Naive thymus-derived CD4-positive, alpha-beta T cell (primary cell): ENCODE measurements around the gene SELENOW. TPM values are rescaled to one million over a fixed set of nuclear protein-coding genes. Genes with fewer than 3 reads are reported as not detected.
"Not testable (repeated sequence)": the region's sequence is repeated elsewhere in the genome, so short reads cannot be mapped to it uniquely, and the experiment has no call there.

Experiments
- ATAC-seq: fragments of 150-1000 bp; cut with Tn5 transposase; 2 replicates; pipeline ENCODE4 v1.10.0; 2021; ENCODE audit warnings: mild to moderate bottlenecking, moderate library complexity
- CTCF ChIA-PET: fragments of 350-600 bp; sonication (Branson Sonifier 250); formaldehyde crosslinking; loops from one replicate; lab custom pipeline; 2021; ENCODE audit warnings: antibody characterized with exemption; lab: Charles Lee
- POLR2A ChIA-PET: fragments of 350-600 bp; sonication (Branson Sonifier 250); formaldehyde crosslinking; loops from one replicate; lab custom pipeline; 2021; ENCODE audit warnings: antibody characterized with exemption, inconsistent platforms; lab: Charles Lee
- DNase-seq, 9 donors: peaks; one replicate each; pipeline versions ENCODE4 v3.0.0 to v3.0.0-alpha.2; 2020 to 2022; ENCODE audit warnings: mixed read lengths in 1 of 9
- H3K27ac ChIP-seq: one replicate; pipeline ENCODE4 v1.7.0; 2013; ENCODE audit warnings: mild to moderate bottlenecking, low read depth, low read length, moderate library complexity
- H3K27me3 ChIP-seq, 2 donors: one replicate each; pipeline ENCODE4 v1.7.0; 2013; ENCODE audit warnings: low read length in 2 of 2, mild to moderate bottlenecking in 2 of 2, moderate library complexity in 2 of 2; ENCODE audit not compliant: control insufficient read depth in 2 of 2, insufficient read depth in 2 of 2
- H3K36me3 ChIP-seq, 3 experiments: 1 replicate in 2 of 3; 2 replicates in 1 of 3; pipeline ENCODE4 v1.7.0; 2013; ENCODE audit warnings: low read length in 3 of 3, mild to moderate bottlenecking in 3 of 3, moderate library complexity in 1 of 3; ENCODE audit not compliant: insufficient read depth in 3 of 3, control insufficient read depth in 2 of 3
- H3K4me1 ChIP-seq, 2 donors: one replicate each; pipeline ENCODE4 v1.7.0; 2013; ENCODE audit warnings: low read length in 2 of 2, mild to moderate bottlenecking in 2 of 2, moderate library complexity in 1 of 2; ENCODE audit not compliant: control insufficient read depth in 2 of 2, insufficient read depth in 2 of 2
- H3K4me3 ChIP-seq: 2 replicates; pipeline ENCODE4 v1.7.0; 2013; ENCODE audit warnings: mild to moderate bottlenecking, low read length
- H3K9me3 ChIP-seq, 3 experiments: 1 replicate in 2 of 3; 2 replicates in 1 of 3; pipeline ENCODE4 v1.7.0; 2013; ENCODE audit warnings: low read length in 3 of 3; ENCODE audit not compliant: control insufficient read depth in 2 of 3
- H3K27ac Mint-ChIP-seq, 9 donors: one replicate each; pipeline ENCODE4 v1.8.0; 2020 to 2022; ENCODE audit warnings: mixed read lengths in 9 of 9, mild to moderate bottlenecking in 8 of 9, moderate library complexity in 5 of 9, inconsistent platforms in 2 of 9
- H3K27me3 Mint-ChIP-seq, 5 donors: one replicate each; pipeline ENCODE4 v1.8.0; 2021 to 2022; ENCODE audit warnings: mixed read lengths in 5 of 5, mild to moderate bottlenecking in 1 of 5
- H3K36me3 Mint-ChIP-seq, 5 donors: one replicate each; pipeline ENCODE4 v1.8.0; 2020 to 2022; ENCODE audit warnings: mixed read lengths in 5 of 5, mild to moderate bottlenecking in 3 of 5, inconsistent platforms in 1 of 5
- H3K4me1 Mint-ChIP-seq, 7 donors: one replicate each; pipeline ENCODE4 v1.8.0; 2020 to 2022; ENCODE audit warnings: mixed read lengths in 7 of 7, mild to moderate bottlenecking in 3 of 7, inconsistent platforms in 1 of 7
- H3K4me3 Mint-ChIP-seq, 10 donors: one replicate each; pipeline ENCODE4 v1.8.0; 2020 to 2022; ENCODE audit warnings: mild to moderate bottlenecking in 10 of 10, mixed read lengths in 10 of 10, moderate library complexity in 6 of 10, inconsistent platforms in 2 of 10
- H3K9me3 Mint-ChIP-seq, 11 donors: one replicate each; pipeline ENCODE4 v1.8.0; 2020 to 2022; ENCODE audit warnings: mixed read lengths in 11 of 11, mild to moderate bottlenecking in 4 of 11, inconsistent platforms in 1 of 11, moderate library complexity in 1 of 11
- intact Hi-C, 2 donors: fragments of 100-400 bp; cut with micrococcal nuclease; formaldehyde crosslinking; loops; one replicate each; pipeline ENCODE4 v1.15.1; 2023
- polyA plus RNA-seq, 2 donors: library from polyadenylated mRNA; unstranded; fragments of 300-500 nt; fragmentation: Illumina TruSeq; gene quantifications; one replicate each; pipeline ENCODE4 v1.2.3, GENCODE V29; 2021
- total RNA-seq, 6 experiments: library from RNA in 5 of 6; stranded (reverse) in 5 of 6; gene quantifications; 1 replicate in 5 of 6; 2 replicates in 1 of 6; pipeline ENCODE4 v1.2.3 and lab custom pipeline; 2021 to 2026

Gene SELENOW
- total and polyA plus RNA-seq, 7 experiments from 2014 or later, result 67.5 to 400 (median 111) TPM

DNA sequence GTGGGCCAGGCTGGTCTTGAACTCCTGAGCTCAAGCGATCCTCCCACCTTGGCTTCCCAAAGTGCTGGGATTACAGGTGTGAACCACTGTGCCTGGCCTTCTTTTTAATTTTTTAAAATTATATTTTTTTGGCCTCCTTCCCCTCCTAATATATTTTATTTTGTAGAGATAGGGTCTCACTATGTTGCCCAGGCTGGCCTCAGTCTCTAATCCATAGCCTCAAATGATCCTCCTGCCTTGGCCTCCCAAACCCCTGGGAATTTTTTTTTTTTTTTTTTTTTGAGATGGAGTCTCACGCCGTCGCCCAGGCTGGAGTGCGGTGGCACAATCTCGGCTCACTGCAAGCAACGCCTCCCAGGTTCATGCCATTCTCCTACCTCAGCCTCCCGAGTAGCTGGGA is 37.8 kb downstream of the SELENOW start:
- H3K9me3 ChIP-seq, intact Hi-C loops, H3K27ac Mint-ChIP-seq, ATAC-seq, H3K36me3 Mint-ChIP-seq, H3K4me3 Mint-ChIP-seq, H3K4me1 ChIP-seq, POLR2A ChIA-PET, H3K27ac ChIP-seq, H3K4me3 ChIP-seq, H3K36me3 ChIP-seq, DNase-seq, H3K9me3 Mint-ChIP-seq, H3K4me1 Mint-ChIP-seq, H3K27me3 ChIP-seq: not testable (repeated sequence)
- CTCF ChIA-PET, result interaction anchor here (0.5 kb wide), 1 partner anchor 10 kb away, joined by 3 read pairs; no protein-coding TSS in a partner anchor
- peaks cover 19 to 39% (median 27%) of the 10 kb centered on the region in 5 donors for H3K27me3 Mint-ChIP-seq

DNA sequence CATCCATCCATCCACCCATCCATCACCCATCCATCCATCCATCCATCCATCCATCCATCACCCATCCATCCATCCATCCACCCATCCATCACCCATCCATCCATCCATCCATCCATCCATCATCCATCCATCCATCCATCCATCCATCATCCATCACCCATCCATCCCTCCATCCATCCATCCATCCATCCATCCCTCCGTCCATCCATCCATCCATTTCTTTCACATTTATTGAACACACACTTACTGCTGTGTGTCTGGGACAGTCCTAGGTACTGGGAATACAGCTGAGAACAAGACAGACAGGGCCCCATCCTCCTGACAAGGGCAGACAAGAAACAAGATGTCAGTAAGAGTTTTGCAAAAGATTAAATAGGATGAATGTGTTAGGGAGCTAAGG is 39.7 kb downstream of the SELENOW start:
- CTCF ChIA-PET, H3K4me1 ChIP-seq, intact Hi-C loops, H3K27ac ChIP-seq, H3K4me3 Mint-ChIP-seq, ATAC-seq, H3K36me3 ChIP-seq, H3K4me3 ChIP-seq, DNase-seq, POLR2A ChIA-PET, H3K27ac Mint-ChIP-seq, H3K27me3 ChIP-seq, H3K4me1 Mint-ChIP-seq, H3K36me3 Mint-ChIP-seq, H3K9me3 Mint-ChIP-seq, H3K9me3 ChIP-seq: not testable (repeated sequence)
- peaks cover 26 to 51% (median 31%) of the 10 kb centered on the region in 5 donors for H3K27me3 Mint-ChIP-seq

DNA sequence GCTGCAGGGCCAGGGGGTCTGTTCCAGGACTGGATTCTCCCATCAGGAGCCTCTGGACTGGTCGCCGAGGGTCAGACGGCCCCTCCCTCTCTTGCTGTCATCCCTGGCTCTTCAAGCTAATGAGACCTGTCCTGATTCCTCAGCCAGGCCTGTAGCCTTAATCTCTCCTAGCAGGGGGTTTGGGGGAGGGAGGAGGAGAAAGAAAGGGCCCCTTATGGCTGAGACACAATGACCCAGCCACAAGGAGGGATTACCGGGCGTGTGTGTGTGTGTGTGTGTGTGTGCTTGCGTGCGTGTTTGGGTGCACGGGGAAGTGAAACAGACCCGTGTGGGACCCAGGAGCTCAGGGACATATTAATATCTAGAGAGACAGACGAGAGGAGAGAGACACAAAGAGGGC is 41.4 kb downstream of the SELENOW start:
- H3K27me3 Mint-ChIP-seq, result peaks cover 26 to 51% (median 31%) of the 10 kb centered on the region in 5 donors
- no peak overlapping the region for H3K27ac Mint-ChIP-seq
- Histone ChIP-seq H3K4me1 (no peaks in the 10 kb centered on the region), H3K27me3 (peaks cover 0 to 3% of the 10 kb centered on the region in 2 donors), H3K36me3 (no peaks in the 10 kb centered on the region), H3K4me3 (no peak overlapping the region), H3K9me3 (no peaks in the 10 kb centered on the region), H3K27ac (no peak overlapping the region)
- intact Hi-C loops, result no loop called here
- H3K4me3 Mint-ChIP-seq, result peak overlapping the region in 2 of 10 donors; percentile 17 to 18
- peaks cover 0 to 1% (median 0%) of the 10 kb centered on the region in 11 donors for H3K9me3 Mint-ChIP-seq
- H3K4me1 Mint-ChIP-seq, result peaks cover 0 to 7% (median 2%) of the 10 kb centered on the region in 7 donors
- DNase-seq, result no peak
- ChIA-PET CTCF (interaction anchor here (0.7 kb wide), 2 partner anchors 49 to 212 kb away, joined by 3 read pairs; no protein-coding TSS in a partner anchor), POLR2A (no interaction called here)
- no peak for ATAC-seq
- peaks cover 0 to 3% (median 0%) of the 10 kb centered on the region in 5 donors for H3K36me3 Mint-ChIP-seq

DNA sequence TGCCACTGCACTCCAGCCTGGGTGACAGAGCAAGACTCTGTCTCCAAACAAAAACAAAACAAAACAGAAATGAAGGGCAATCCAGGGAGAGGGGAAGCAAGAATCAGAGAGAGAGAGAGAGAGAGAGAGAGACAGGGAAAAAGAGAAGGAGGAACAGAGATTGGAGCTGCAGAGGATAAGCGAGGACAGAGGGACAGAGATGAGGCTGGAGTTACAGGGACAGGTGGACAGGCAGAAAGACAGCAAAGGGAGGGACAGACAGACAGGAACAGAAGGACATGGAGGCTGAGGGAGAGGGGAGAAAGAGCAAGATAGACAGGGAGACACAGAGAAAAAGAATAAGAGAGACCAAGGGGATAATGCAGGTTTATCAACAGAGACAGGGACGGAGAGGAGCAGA is 41.9 kb downstream of the SELENOW start:
- Histone ChIP-seq H3K27me3 (peaks cover 0 to 3% of the 10 kb centered on the region in 2 donors), H3K4me3 (no peak overlapping the region), H3K27ac (no peak overlapping the region), H3K36me3 (no peaks in the 10 kb centered on the region), H3K4me1 (no peaks in the 10 kb centered on the region), H3K9me3 (no peaks in the 10 kb centered on the region)
- peaks cover 26 to 51% (median 31%) of the 10 kb centered on the region in 5 donors for H3K27me3 Mint-ChIP-seq
- peaks cover 0 to 3% (median 0%) of the 10 kb centered on the region in 5 donors for H3K36me3 Mint-ChIP-seq
- H3K9me3 Mint-ChIP-seq, result peaks cover 0 to 1% (median 0%) of the 10 kb centered on the region in 11 donors
- H3K27ac Mint-ChIP-seq, result peak overlapping the region in 1 of 9 donors; percentile 33
- H3K4me1 Mint-ChIP-seq, result peaks cover 0 to 7% (median 2%) of the 10 kb centered on the region in 7 donors
- H3K4me3 Mint-ChIP-seq, result no peak overlapping the region
- CTCF ChIA-PET, result interaction anchor here (0.7 kb wide), 2 partner anchors 49 to 212 kb away, joined by 3 read pairs; no protein-coding TSS in a partner anchor
- no peak for ATAC-seq
- DNase-seq, result no peak
- POLR2A ChIA-PET, result no interaction called here
- intact Hi-C loops, result no loop called here

DNA sequence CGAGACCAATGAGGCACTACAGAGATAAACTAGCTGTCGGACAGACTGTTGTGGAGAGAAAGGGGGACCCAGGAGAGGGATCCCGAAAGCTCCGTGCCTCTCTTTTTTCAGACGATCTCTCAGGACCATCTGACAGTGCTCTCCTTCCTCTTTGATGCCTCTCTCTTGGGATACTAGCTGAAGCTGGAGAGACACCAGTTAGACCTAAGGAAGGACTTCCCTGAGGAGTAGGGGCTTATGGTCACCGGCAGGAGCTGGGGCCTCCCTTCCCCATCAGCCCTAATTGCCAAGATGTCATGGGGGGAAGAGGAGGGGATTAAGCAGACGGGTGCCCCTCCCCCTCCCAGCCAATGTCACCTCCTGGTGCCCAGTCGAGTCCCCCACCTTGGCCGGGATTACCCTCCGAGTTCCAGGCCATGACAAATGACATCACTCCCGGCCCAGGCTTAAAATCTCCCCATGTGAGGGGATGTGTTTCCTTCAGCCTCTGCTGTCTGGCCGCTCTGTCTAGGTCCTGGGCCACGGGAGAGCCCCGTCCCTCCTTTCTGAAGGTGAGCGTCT is 43.0 kb downstream of the SELENOW start, which contains the start of gene CRX:
TSS of gene CRX (plus strand) at position 478 of the 561 bp plus-strand sequence. CDS start 12,507 bp downstream, outside the sequence.
- Histone ChIP-seq H3K27ac (no peak within 1 kb of the TSS), H3K4me1 (no peaks in the 10 kb centered on the region), H3K36me3 (no peaks in the 10 kb centered on the region), H3K27me3 (peaks cover 0 to 3% of the 10 kb centered on the region in 2 donors), H3K9me3 (no peaks in the 10 kb centered on the region), H3K4me3 (no peak within 1 kb of the TSS)
- Mint-ChIP-seq H3K27me3 (peaks cover 26 to 51% (median 31%) of the 10 kb centered on the region in 5 donors), H3K9me3 (peaks cover 0 to 1% (median 0%) of the 10 kb centered on the region in 11 donors), H3K4me3 (no peak within 1 kb of the TSS), H3K4me1 (peaks cover 0 to 7% (median 2%) of the 10 kb centered on the region in 7 donors), H3K36me3 (peaks cover 0 to 3% (median 0%) of the 10 kb centered on the region in 5 donors), H3K27ac (no peak within 1 kb of the TSS)
- CTCF ChIA-PET, result no interaction called here
- DNase-seq, result no peak
- POLR2A ChIA-PET, result no interaction called here
- intact Hi-C loops, result no loop called here
- ATAC-seq, result no peak

DNA sequence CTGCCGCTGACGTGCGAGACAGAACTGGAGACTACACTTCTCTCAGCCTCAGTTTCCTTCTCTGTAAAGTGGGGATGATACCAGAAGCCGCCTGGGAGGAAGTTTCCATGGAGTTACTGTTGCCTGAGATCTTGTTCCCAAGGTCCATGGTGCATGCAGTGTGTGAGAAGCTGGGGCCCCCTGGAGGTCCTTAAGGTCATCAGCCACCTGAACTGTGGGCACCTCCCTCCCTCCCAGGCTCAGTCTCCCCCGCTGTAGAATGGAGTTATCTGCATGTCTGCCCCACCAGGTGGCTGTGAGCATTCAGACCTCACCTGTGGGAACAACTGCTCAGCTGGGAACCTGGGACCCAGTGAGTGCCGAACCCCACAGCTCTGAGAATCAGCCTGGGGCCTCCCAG is 45.9 kb downstream of the SELENOW start:
- Mint-ChIP-seq H3K36me3 (peaks cover 0 to 6% (median 0%) of the 10 kb centered on the region in 5 donors), H3K4me3 (no peak overlapping the region), H3K4me1 (peaks cover 0 to 7% (median 2%) of the 10 kb centered on the region in 7 donors), H3K27me3 (peaks cover 15 to 35% (median 19%) of the 10 kb centered on the region in 5 donors), H3K27ac (no peak overlapping the region), H3K9me3 (peaks cover 0 to 9% (median 2%) of the 10 kb centered on the region in 11 donors)
- CTCF ChIA-PET, result no interaction called here
- no peak for ATAC-seq
- no peaks in the 10 kb centered on the region for H3K36me3 ChIP-seq
- no peak overlapping the region for H3K4me3 ChIP-seq
- H3K4me1 ChIP-seq, result no peaks in the 10 kb centered on the region
- no peaks in the 10 kb centered on the region for H3K9me3 ChIP-seq
- POLR2A ChIA-PET, result no interaction called here
- DNase-seq, result no peak
- peaks cover 0 to 2% of the 10 kb centered on the region in 2 donors for H3K27me3 ChIP-seq
- H3K27ac ChIP-seq, result no peak overlapping the region
- intact Hi-C loops, result no loop called here
